Ascending aorta (tissue), 2 donors: ENCODE measurements around the gene ZNF263. TPM values are rescaled to one million over a fixed set of nuclear protein-coding genes. Genes with fewer than 3 reads are reported as not detected.
A peak's percentile ranks its signal among the peaks of the same experiment; 100 is the strongest.

Source experiments
- DNase-seq, 2 donors: peaks; one replicate each; pipeline ENCODE4 v3.0.0-alpha.2; 2019; ENCODE audit warnings: low spot score in 2 of 2
- H3K27ac ChIP-seq, 2 donors: fragments of 200-600 bp; sonication (generic); one replicate each; pipeline ENCODE4 v1.5.1; 2016 to 2017; ENCODE audit warnings: mild to moderate bottlenecking in 1 of 2
- H3K27me3 ChIP-seq: fragments of 200-600 bp; sonication (generic); one replicate; pipeline ENCODE4 v1.5.1; 2017
- H3K36me3 ChIP-seq, 2 donors: fragments of 200-600 bp; sonication (generic); one replicate each; pipeline ENCODE4 v1.5.1; 2016
- H3K4me1 ChIP-seq, 2 donors: fragments of 200-600 bp; sonication (generic); one replicate each; pipeline ENCODE4 v1.5.1; 2016 to 2017; ENCODE audit warnings: mild to moderate bottlenecking in 1 of 2
- H3K4me3 ChIP-seq, 2 donors: fragments of 200-600 bp; sonication (generic); one replicate each; pipeline ENCODE4 v1.5.1; 2016 to 2017; ENCODE audit warnings: mild to moderate bottlenecking in 1 of 2
- H3K9me3 ChIP-seq, 2 donors: fragments of 200-600 bp; sonication (generic); one replicate each; pipeline ENCODE4 v1.5.1; 2016
- CTCF ChIP-seq, 3 experiments: fragments of 200-600 bp in 2 of 3; fragments of 450-650 bp in 1 of 3; sonication (generic) in 2 of 3; IDR thresholded peaks; one replicate each; pipeline ENCODE4 v1.5.1; 2016 to 2019; ENCODE audit warnings: antibody characterized with exemption in 3 of 3, mild to moderate bottlenecking in 1 of 3, moderate library complexity in 1 of 3
- intact Hi-C: fragments of 100-400 bp; cut with DNase I; formaldehyde crosslinking; loops from one replicate; pipeline ENCODE4 v1.15.1; 2023
- total RNA-seq: library from RNA; depleted of rRNA; stranded (reverse); fragments of >200 nt; gene quantifications from one replicate; pipeline ENCODE4 v1.1.0, GENCODE V29; 2016

Gene ZNF263
- total RNA-seq, 1 donor from 2014 or later, result 61.8 TPM

GRCh38 chr16:3283543-3284447 lies 504 bp downstream of the ZNF263 start:
- H3K36me3 ChIP-seq, result peaks cover 29 to 39% of the 10 kb centered on the region in 2 donors
- intact Hi-C loops, result loop anchor here (1.0 to 5.0 kb wide), 5 partner anchors 48 to 175 kb away; partner anchors contain the start of genes NAA60, ZNF174, ZNF200 and ZNF597

GRCh38 chr16:3285131-3285530 lies 1.8 kb downstream of the ZNF263 start:
- no peak for TF ChIP-seq CTCF (IDR thresholded peaks at IDR 0.05)
- Histone ChIP-seq H3K36me3 (peaks cover 43 to 52% of the 10 kb centered on the region in 2 donors), H3K4me3 (peak overlapping the region; percentile 92 to 96), H3K27me3 (no peaks in the 10 kb centered on the region), H3K27ac (no peak overlapping the region), H3K9me3 (peaks cover 38 to 40% of the 10 kb centered on the region in 2 donors), H3K4me1 (peaks cover 12 to 13% of the 10 kb centered on the region in 2 donors)
- DNase-seq, result no peak
- intact Hi-C loops, result no loop called here

More at GRCh38 chr16:3283543-3284447, 504 bp downstream of the ZNF263 start:
- Histone ChIP-seq H3K4me3 (peak overlapping the region; percentile 92 to 96), H3K27ac (peak overlapping the region; percentile 95 to 100), H3K4me1 (peaks cover 12 to 13% of the 10 kb centered on the region in 2 donors), H3K27me3 (no peaks in the 10 kb centered on the region), H3K9me3 (peaks cover 25 to 26% of the 10 kb centered on the region in 2 donors)
- no peak for DNase-seq
- TF ChIP-seq CTCF (IDR thresholded peaks at IDR 0.05), result no peak

GRCh38 chr16:3289998-3290673 lies 6.8 kb downstream of the ZNF263 start:
- intact Hi-C loops, result no loop called here
- Histone ChIP-seq H3K27ac (no peak overlapping the region), H3K36me3 (peaks cover 67 to 91% of the 10 kb centered on the region in 2 donors), H3K4me3 (peak overlapping the region in 1 of 2 donors; percentile 8), H3K9me3 (peaks cover 87 to 90% of the 10 kb centered on the region in 2 donors), H3K27me3 (no peaks in the 10 kb centered on the region), H3K4me1 (peaks cover under 1 to 3% of the 10 kb centered on the region in 2 donors)
- no peak for DNase-seq
- TF ChIP-seq CTCF (IDR thresholded peaks at IDR 0.05), result no peak

GRCh38 chr16:3292604-3293003 lies 9.3 kb downstream of the ZNF263 start:
- H3K27me3 ChIP-seq, result no peaks in the 10 kb centered on the region
- no peak overlapping the region for H3K27ac ChIP-seq
- intact Hi-C loops, result no loop called here
- no peak for DNase-seq
- H3K4me1 ChIP-seq, result no peaks in the 10 kb centered on the region
- peaks cover 45 to 80% of the 10 kb centered on the region in 2 donors for H3K36me3 ChIP-seq
- H3K4me3 ChIP-seq, result no peak overlapping the region
- peaks cover 89 to 100% of the 10 kb centered on the region in 2 donors for H3K9me3 ChIP-seq
- TF ChIP-seq CTCF (IDR thresholded peaks at IDR 0.05), result no peak

GRCh38 chr16:3295209-3295608 lies 11.9 kb downstream of the ZNF263 start:
- Histone ChIP-seq H3K27me3 (no peaks in the 10 kb centered on the region), H3K4me3 (no peak overlapping the region), H3K4me1 (no peaks in the 10 kb centered on the region), H3K9me3 (peaks cover 94 to 100% of the 10 kb centered on the region in 2 donors), H3K27ac (no peak overlapping the region), H3K36me3 (peaks cover 34 to 63% of the 10 kb centered on the region in 2 donors)
- no peak for DNase-seq
- intact Hi-C loops, result no loop called here
- TF ChIP-seq CTCF (IDR thresholded peaks at IDR 0.05), result no peak
